Urinary bladder (tissue), 4 donors: ENCODE results near the gene FADS1. TPM values are rescaled to one million over a fixed set of nuclear protein-coding genes. Genes with fewer than 3 reads are reported as not detected.

ENCODE experiments used
- DNase-seq: peaks from one replicate; pipeline ENCODE4 v3.0.0-alpha.2; 2015; ENCODE audit errors: extremely low spot score
- H3K27ac ChIP-seq: one replicate; pipeline ENCODE4 v1.5.1; 2013; ENCODE audit warnings: low read depth, mild to moderate bottlenecking, moderate library complexity
- H3K36me3 ChIP-seq: one replicate; pipeline ENCODE4 v1.6.1; 2013; ENCODE audit warnings: mild to moderate bottlenecking, moderate library complexity; ENCODE audit not compliant: insufficient read depth
- H3K4me1 ChIP-seq: one replicate; pipeline ENCODE4 v1.6.1; 2013; ENCODE audit warnings: mild to moderate bottlenecking, moderate library complexity; ENCODE audit not compliant: insufficient read depth
- H3K4me3 ChIP-seq: one replicate; pipeline ENCODE4 v1.5.1; 2013; ENCODE audit warnings: low read depth, low read length
- WGBS: extraction: QIAGEN DNeasy Blood & Tissue Kit; methylation state at CpG from one replicate; pipeline ENCODE4 v1.1.7; 2013; 5-methylcytosine and 5-hydroxymethylcytosine counted together
- polyA plus RNA-seq: library from polyadenylated mRNA; stranded (reverse); fragments of 200-250 nt; gene quantifications from one replicate; pipeline ENCODE4 v1.2.3, GENCODE V29; 2013
- total RNA-seq: library from RNA; depleted of rRNA; stranded (reverse); fragments of >200 nt; gene quantifications from one replicate; pipeline ENCODE4 v1.2.3, GENCODE V29; 2014
- donor health status: healthy with polysubstance abuse.
- donor health status: healthy.

FADS1 gene
- total and polyA plus RNA-seq, 2 donors = 18.0 to 68.7 TPM

GRCh38 chr11:61803889-61804647, 12.7 kb downstream of the FADS1 start:
- whole genome bisulfite sequencing = 58% methylated on average over 3 of the region's 3 CpGs
- no peak for DNase-seq
- no peak overlapping the region for H3K27ac ChIP-seq
- no peaks in the 10 kb centered on the region for H3K36me3 ChIP-seq
- H3K4me3 ChIP-seq = no peak overlapping the region
- H3K4me1 ChIP-seq = no peaks in the 10 kb centered on the region

GRCh38 chr11:61802605-61803004, 14.2 kb downstream of the FADS1 start:
- 88% methylated on average over 6 of the region's 6 CpGs for WGBS
- Histone ChIP-seq H3K4me3 (no peak overlapping the region), H3K36me3 (no peaks in the 10 kb centered on the region), H3K4me1 (no peaks in the 10 kb centered on the region), H3K27ac (no peak overlapping the region)
- DNase-seq = no peak

- 68% methylated on average over 3 of the region's 3 CpGs for WGBS
- H3K36me3 ChIP-seq = no peaks in the 10 kb centered on the region
- DNase-seq = no peak
Observed at GRCh38 chr11:61800331-61801281, 16.2 kb downstream of the FADS1 start.

GRCh38 chr11:61799665-61800284, 17.0 kb downstream of the FADS1 start:
- H3K4me1 ChIP-seq = no peaks in the 10 kb centered on the region
- H3K4me3 ChIP-seq = no peak overlapping the region
- DNase-seq = no peak
- H3K36me3 ChIP-seq = no peaks in the 10 kb centered on the region
- H3K27ac ChIP-seq = no peak overlapping the region
- 96% methylated on average over 2 of the region's 2 CpGs for WGBS

More at GRCh38 chr11:61800331-61801281, 16.2 kb downstream of the FADS1 start:
- H3K4me3 ChIP-seq = no peak overlapping the region
- H3K4me1 ChIP-seq = no peaks in the 10 kb centered on the region
- no peak overlapping the region for H3K27ac ChIP-seq

- H3K27ac ChIP-seq = no peak overlapping the region
- 24% methylated on average over 3 of the region's 3 CpGs for WGBS
Observed at GRCh38 chr11:61797263-61797944, 19.4 kb downstream of the FADS1 start.

GRCh38 chr11:61795876-61796526, 20.8 kb downstream of the FADS1 start:
- 90% methylated on average over 18 of the region's 18 CpGs for WGBS
- no peak for DNase-seq
- no peaks in the 10 kb centered on the region for H3K4me1 ChIP-seq

More at GRCh38 chr11:61797263-61797944, 19.4 kb downstream of the FADS1 start:
- no peak for DNase-seq
- Histone ChIP-seq H3K36me3 (no peaks in the 10 kb centered on the region), H3K4me3 (no peak overlapping the region), H3K4me1 (no peaks in the 10 kb centered on the region)

GRCh38 chr11:61795459-61795858, 21.3 kb downstream of the FADS1 start:
- no peak overlapping the region for H3K4me3 ChIP-seq
- WGBS = 83% methylated on average over 12 of the region's 12 CpGs
- DNase-seq = no peak
- H3K4me1 ChIP-seq = no peaks in the 10 kb centered on the region
- H3K27ac ChIP-seq = no peak overlapping the region
- H3K36me3 ChIP-seq = no peaks in the 10 kb centered on the region

More at GRCh38 chr11:61795876-61796526, 20.8 kb downstream of the FADS1 start:
- no peak overlapping the region for H3K27ac ChIP-seq
- no peaks in the 10 kb centered on the region for H3K36me3 ChIP-seq
- H3K4me3 ChIP-seq = no peak overlapping the region

GRCh38 chr11:61794579-61794978, 22.2 kb downstream of the FADS1 start:
- WGBS = 87% methylated on average over 4 of the region's 4 CpGs
- Histone ChIP-seq H3K36me3 (no peaks in the 10 kb centered on the region), H3K4me3 (no peak overlapping the region), H3K27ac (no peak overlapping the region), H3K4me1 (no peaks in the 10 kb centered on the region)
- DNase-seq = no peak

GRCh38 chr11:61793829-61794204, 23.0 kb downstream of the FADS1 start:
- no peak for DNase-seq
- Histone ChIP-seq H3K4me1 (no peaks in the 10 kb centered on the region), H3K27ac (no peak overlapping the region), H3K36me3 (no peaks in the 10 kb centered on the region), H3K4me3 (no peak overlapping the region)
- 50% methylated on average over 3 of the region's 3 CpGs for WGBS

GRCh38 chr11:61793083-61793828, 23.5 kb downstream of the FADS1 start:
- Histone ChIP-seq H3K27ac (no peak overlapping the region), H3K4me1 (no peaks in the 10 kb centered on the region), H3K36me3 (peaks cover 3% of the 10 kb centered on the region), H3K4me3 (peak overlapping the region; percentile 66)
- 3% methylated on average over 29 of the region's 29 CpGs for WGBS
- DNase-seq = no peak

GRCh38 chr11:61792310-61793082, 24.3 kb downstream of the FADS1 start, which contains the start of the genes FEN1 and TMEM258:
Gene FEN1, plus strand, starts transcription at chr11:61792911. Its CDS starts 2,451 bp downstream, at chr11:61795362.
Gene TMEM258, minus strand, starts transcription at chr11:61792599. Its CDS starts 41 bp downstream, at chr11:61792558.
- Histone ChIP-seq H3K4me1 (no peaks in the 10 kb centered on the region), H3K4me3 (peak within 1 kb of the TSS; percentile 66), H3K27ac (peak within 1 kb of the TSS; percentile 82), H3K36me3 (peaks cover 9% of the 10 kb centered on the region)
- under 1% methylated on average over 61 of the region's 61 CpGs for WGBS
- DNase-seq = peak; percentile 90
